H7 (cell line): ENCODE measurements around the gene AKR1B1. TPM values are rescaled to one million over a fixed set of nuclear protein-coding genes. Genes with fewer than 3 reads are reported as not detected.
"Not testable (repeated sequence)": the region's sequence is repeated elsewhere in the genome, so short reads cannot be mapped to it uniquely, and the experiment has no call there.

ENCODE experiments used
- DNase-seq: peaks from one replicate; pipeline ENCODE4 v3.0.0; 2012
- H3K27me3 ChIP-seq: 2 replicates; pipeline ENCODE4 v1.6.0; 2011; ENCODE audit warnings: mild to moderate bottlenecking, low read length; ENCODE audit not compliant: control insufficient read depth, insufficient read depth
- H3K36me3 ChIP-seq: replicated peaks from 2 replicates; pipeline ENCODE4 v1.5.1; 2011; ENCODE audit warnings: low read length; ENCODE audit not compliant: control insufficient read depth, insufficient read depth
- H3K4me3 ChIP-seq: 2 replicates; pipeline ENCODE4 v1.5.1; 2011; ENCODE audit warnings: low read depth, mild to moderate bottlenecking, control low read depth, low read length, moderate library complexity; ENCODE audit not compliant: insufficient read depth
- total RNA-seq: library from RNA; depleted of rRNA; stranded (reverse); fragments of >200 nt; shearing (Covaris generic); gene quantifications from 2 replicates; pipeline ENCODE4 v1.2.3, GENCODE V29; 2014; rRNA removed

Gene AKR1B1
- 108 and 120 TPM in 2 replicates for total RNA-seq

GRCh38 chr7:134458806-134459698, at the start of gene AKR1B1:
TSS of gene AKR1B1 (minus strand) at chr7:134459100. CDS start at chr7:134459062, 38 bp downstream.
- peaks cover 3% of the 10 kb centered on the region for H3K36me3 ChIP-seq
- peak within 1 kb of the TSS; percentile 88 for H3K4me3 ChIP-seq
- peak; percentile 98 for DNase-seq
- H3K27me3 ChIP-seq = no peaks in the 10 kb centered on the region

- Histone ChIP-seq H3K4me3 (no peak overlapping the region), H3K36me3 (no peaks in the 10 kb centered on the region), H3K27me3 (no peaks in the 10 kb centered on the region)
- DNase-seq = no peak
These were observed 47.0 kb upstream of the AKR1B1 start for GRCh38 chr7:134505856-134506255.

GRCh38 chr7:134504660-134505164, 45.8 kb upstream of the AKR1B1 start:
- H3K4me3 ChIP-seq = no peak overlapping the region
- H3K27me3 ChIP-seq = no peaks in the 10 kb centered on the region
- no peaks in the 10 kb centered on the region for H3K36me3 ChIP-seq
- DNase-seq = no peak

GRCh38 chr7:134502463-134503371, 43.8 kb upstream of the AKR1B1 start:
- no peaks in the 10 kb centered on the region for H3K36me3 ChIP-seq
- no peak overlapping the region for H3K4me3 ChIP-seq
- DNase-seq = no peak
- H3K27me3 ChIP-seq = no peaks in the 10 kb centered on the region

GRCh38 chr7:134500982-134501381, 42.1 kb upstream of the AKR1B1 start:
- no peak overlapping the region for H3K4me3 ChIP-seq
- no peaks in the 10 kb centered on the region for H3K27me3 ChIP-seq
- DNase-seq = no peak
- no peaks in the 10 kb centered on the region for H3K36me3 ChIP-seq

GRCh38 chr7:134500406-134500805, 41.5 kb upstream of the AKR1B1 start:
- Histone ChIP-seq H3K27me3 (no peaks in the 10 kb centered on the region), H3K36me3 (no peaks in the 10 kb centered on the region), H3K4me3 (no peak overlapping the region)
- no peak for DNase-seq

- DNase-seq = no peak
- H3K36me3 ChIP-seq = no peaks in the 10 kb centered on the region
- no peak overlapping the region for H3K4me3 ChIP-seq
- H3K27me3 ChIP-seq = no peaks in the 10 kb centered on the region
These were observed 36.6 kb upstream of the AKR1B1 start for GRCh38 chr7:134495546-134495945.

GRCh38 chr7:134493091-134493490, 34.2 kb upstream of the AKR1B1 start:
- H3K4me3 ChIP-seq = no peak overlapping the region
- H3K27me3 ChIP-seq = no peaks in the 10 kb centered on the region

GRCh38 chr7:134487721-134488120, 28.8 kb upstream of the AKR1B1 start:
- H3K36me3 ChIP-seq, H3K4me3 ChIP-seq, H3K27me3 ChIP-seq, DNase-seq: not testable (repeated sequence)

More at GRCh38 chr7:134493091-134493490, 34.2 kb upstream of the AKR1B1 start:
- H3K36me3 ChIP-seq = no peaks in the 10 kb centered on the region
- no peak for DNase-seq

- Histone ChIP-seq H3K27me3 (no peaks in the 10 kb centered on the region), H3K4me3 (no peak overlapping the region), H3K36me3 (no peaks in the 10 kb centered on the region)
- DNase-seq = no peak
These were observed 26.3 kb upstream of the AKR1B1 start for GRCh38 chr7:134485203-134485602.

GRCh38 chr7:134483296-134483695, 24.4 kb upstream of the AKR1B1 start:
- H3K36me3 ChIP-seq = no peaks in the 10 kb centered on the region
- DNase-seq = no peak
- no peak overlapping the region for H3K4me3 ChIP-seq
- no peaks in the 10 kb centered on the region for H3K27me3 ChIP-seq

GRCh38 chr7:134482858-134483257, 24.0 kb upstream of the AKR1B1 start:
- no peak for DNase-seq
- no peaks in the 10 kb centered on the region for H3K27me3 ChIP-seq
- no peak overlapping the region for H3K4me3 ChIP-seq
- H3K36me3 ChIP-seq = no peaks in the 10 kb centered on the region

GRCh38 chr7:134481167-134481566, 22.3 kb upstream of the AKR1B1 start:
- H3K36me3 ChIP-seq = no peaks in the 10 kb centered on the region

GRCh38 chr7:134480730-134481129, 21.8 kb upstream of the AKR1B1 start:
- H3K4me3 ChIP-seq = no peak overlapping the region
- H3K27me3 ChIP-seq = no peaks in the 10 kb centered on the region
- H3K36me3 ChIP-seq = no peaks in the 10 kb centered on the region
- DNase-seq = no peak

More at GRCh38 chr7:134481167-134481566, 22.3 kb upstream of the AKR1B1 start:
- Histone ChIP-seq H3K4me3 (no peak overlapping the region), H3K27me3 (no peaks in the 10 kb centered on the region)
- DNase-seq = no peak
